ENCODE measurements around the gene AAK1. TPM values are rescaled to one million over a fixed set of nuclear protein-coding genes. Genes with fewer than 3 reads are reported as not detected.

Gene AAK1
- polyA plus RNA-seq, 1 donor (not counting 4 experiments of a cell fraction or from before 2014, with no cell fraction given) = 12.3 TPM

DNA sequence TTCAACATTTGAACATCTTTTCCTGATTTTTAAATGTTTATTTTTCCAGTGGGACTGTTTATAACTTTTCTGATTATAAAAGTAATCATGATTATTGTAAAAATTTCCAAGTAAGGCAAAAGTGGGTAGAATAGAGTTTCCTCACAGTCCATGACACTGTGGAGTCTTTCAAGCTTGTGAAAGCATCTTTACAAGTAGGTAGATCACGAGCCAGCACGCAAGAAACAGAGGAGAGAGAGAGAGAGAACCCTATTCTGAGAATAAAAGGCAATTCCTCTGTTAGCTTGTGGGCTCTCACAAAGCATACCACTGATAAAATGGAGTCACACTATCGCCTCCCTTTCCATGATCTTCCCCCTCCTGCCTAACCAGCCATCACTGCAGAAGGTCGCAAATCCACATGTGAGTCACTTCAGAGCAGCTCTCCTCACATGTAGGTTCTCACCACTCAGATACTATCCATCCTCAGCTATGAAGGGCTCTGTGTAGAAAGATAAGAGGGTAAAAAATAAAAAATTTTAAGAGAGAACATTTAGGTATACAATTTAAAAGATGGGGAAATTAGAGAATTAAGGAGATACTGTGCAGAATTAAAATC is 40.3 kb downstream of the AAK1 start:
- Histone ChIP-seq H3K4me1 (ENCODE audit: control insufficient read depth, extremely low read depth, insufficient read depth, low read length) (peaks cover 13% of the 10 kb centered on the region), H2AFZ (ENCODE audit: control insufficient read depth, low read length) (no peak overlapping the region), H3K79me2 (ENCODE audit: control insufficient read depth, insufficient read depth, low read length) (peaks cover 32% of the 10 kb centered on the region), H3K9me1 (ENCODE audit: control insufficient read depth, extremely low read depth, insufficient read depth, low read length) (no peaks in the 10 kb centered on the region), H3K27me3 (ENCODE audit: control insufficient read depth, extremely low read depth, insufficient read depth, low read length) (no peaks in the 10 kb centered on the region), H3K36me3 (ENCODE audit: control insufficient read depth in 2 of 2, extremely low read depth in 1 of 2, insufficient read depth in 2 of 2, low read length in 2 of 2) (no peaks in the 10 kb centered on the region), H3K4me3 (ENCODE audit: control insufficient read depth in 2 of 3, extremely low read depth in 1 of 3, insufficient read depth in 2 of 3, low read depth in 1 of 3, low read length in 3 of 3) (no peak overlapping the region), H3K9ac (ENCODE audit: control insufficient read depth, extremely low read depth, insufficient read depth, low read length) (no peak overlapping the region), H3K9me3 (ENCODE audit: control insufficient read depth, low read depth, low read length) (no peaks in the 10 kb centered on the region), H3K4me2 (ENCODE audit: control insufficient read depth, extremely low read depth, insufficient read depth, low read depth, low read length) (no peak overlapping the region), H4K20me1 (ENCODE audit: control insufficient read depth, extremely low read depth, insufficient read depth, low read length) (no peaks in the 10 kb centered on the region), H3K27ac (ENCODE audit: control insufficient read depth, insufficient read depth, low read length) (no peak overlapping the region)
- TF ChIP-seq EZH2 (IDR thresholded peaks at IDR 0.05; ENCODE audit: low read length) = no peak
- TF ChIP-seq, protein P1, sequence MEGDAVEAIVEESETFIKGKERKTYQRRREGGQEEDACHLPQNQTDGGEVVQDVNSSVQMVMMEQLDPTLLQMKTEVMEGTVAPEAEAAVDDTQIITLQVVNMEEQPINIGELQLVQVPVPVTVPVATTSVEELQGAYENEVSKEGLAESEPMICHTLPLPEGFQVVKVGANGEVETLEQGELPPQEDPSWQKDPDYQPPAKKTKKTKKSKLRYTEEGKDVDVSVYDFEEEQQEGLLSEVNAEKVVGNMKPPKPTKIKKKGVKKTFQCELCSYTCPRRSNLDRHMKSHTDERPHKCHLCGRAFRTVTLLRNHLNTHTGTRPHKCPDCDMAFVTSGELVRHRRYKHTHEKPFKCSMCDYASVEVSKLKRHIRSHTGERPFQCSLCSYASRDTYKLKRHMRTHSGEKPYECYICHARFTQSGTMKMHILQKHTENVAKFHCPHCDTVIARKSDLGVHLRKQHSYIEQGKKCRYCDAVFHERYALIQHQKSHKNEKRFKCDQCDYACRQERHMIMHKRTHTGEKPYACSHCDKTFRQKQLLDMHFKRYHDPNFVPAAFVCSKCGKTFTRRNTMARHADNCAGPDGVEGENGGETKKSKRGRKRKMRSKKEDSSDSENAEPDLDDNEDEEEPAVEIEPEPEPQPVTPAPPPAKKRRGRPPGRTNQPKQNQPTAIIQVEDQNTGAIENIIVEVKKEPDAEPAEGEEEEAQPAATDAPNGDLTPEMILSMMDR (optimal IDR thresholded peaks at IDR 0.05 in 1 of 3, IDR thresholded peaks at IDR 0.05 in 1 of 3, conservative IDR thresholded peaks at IDR 0.05 in 1 of 3; ENCODE audit: extremely low read depth in 1 of 3, insufficient read depth in 2 of 3, low read length in 3 of 3) = no peak
- FAIRE-seq = no peak
- dilution Hi-C loops (cut with MboI; ENCODE audit: extremely low pct_ligation_motif_present, low sequenced_read_pairs) = no loop called here
- DNase-seq (ENCODE audit: low read depth, low spot score) = no peak

- Histone ChIP-seq H3K79me2 (ENCODE audit: control insufficient read depth, insufficient read depth, low read length) (peaks cover 20% of the 10 kb centered on the region), H3K27ac (ENCODE audit: control insufficient read depth, insufficient read depth, low read length) (no peak overlapping the region)
- dilution Hi-C loops (cut with MboI; ENCODE audit: extremely low pct_ligation_motif_present, low sequenced_read_pairs) = no loop called here
Observed at GRCh38 chr2:69601179-69601612, 42.3 kb downstream of the AAK1 start.

More at GRCh38 chr2:69601179-69601612, 42.3 kb downstream of the AAK1 start:
- H4K20me1 ChIP-seq (ENCODE audit: control insufficient read depth, extremely low read depth, insufficient read depth, low read length) = no peaks in the 10 kb centered on the region
- DNase-seq (ENCODE audit: low read depth, low spot score) (peak; percentile 69), FAIRE-seq (no peak)
- no peaks in the 10 kb centered on the region for H3K9me3 ChIP-seq (ENCODE audit: control insufficient read depth, low read depth, low read length)
- TF ChIP-seq, protein P1 (optimal IDR thresholded peaks at IDR 0.05 in 1 of 3, IDR thresholded peaks at IDR 0.05 in 1 of 3, conservative IDR thresholded peaks at IDR 0.05 in 1 of 3; ENCODE audit: extremely low read depth in 1 of 3, insufficient read depth in 2 of 3, low read length in 3 of 3) = no peak
- TF ChIP-seq EZH2 (IDR thresholded peaks at IDR 0.05; ENCODE audit: low read length) = no peak
- peak overlapping the region; percentile 25 for H3K4me2 ChIP-seq (ENCODE audit: control insufficient read depth, extremely low read depth, insufficient read depth, low read depth, low read length)
- no peak overlapping the region for H2AFZ ChIP-seq (ENCODE audit: control insufficient read depth, low read length)
- H3K4me1 ChIP-seq (ENCODE audit: control insufficient read depth, extremely low read depth, insufficient read depth, low read length) = peaks cover 13% of the 10 kb centered on the region
- H3K9me1 ChIP-seq (ENCODE audit: control insufficient read depth, extremely low read depth, insufficient read depth, low read length) = no peaks in the 10 kb centered on the region
- H3K36me3 ChIP-seq (ENCODE audit: control insufficient read depth in 2 of 2, extremely low read depth in 1 of 2, insufficient read depth in 2 of 2, low read length in 2 of 2) = no peaks in the 10 kb centered on the region
- H3K4me3 ChIP-seq (ENCODE audit: control insufficient read depth in 2 of 3, extremely low read depth in 1 of 3, insufficient read depth in 2 of 3, low read depth in 1 of 3, low read length in 3 of 3) = no peak overlapping the region
- no peak overlapping the region for H3K9ac ChIP-seq (ENCODE audit: control insufficient read depth, extremely low read depth, insufficient read depth, low read length)
- no peaks in the 10 kb centered on the region for H3K27me3 ChIP-seq (ENCODE audit: control insufficient read depth, extremely low read depth, insufficient read depth, low read length)

Data from keratinocyte (primary cell).